K562 (cell line): Measurements from ENCODE around the gene PLCL2.

ENCODE experiments used
- CTCF ChIP-seq, 3 experiments: IDR thresholded peaks in 2 of 3; conservative IDR thresholded peaks in 1 of 3; 2 replicates each; pipeline ENCODE4 v1.5.1; 2011 to 2012; ENCODE audit warnings: low read length in 3 of 3, mild to moderate bottlenecking in 3 of 3, control low read depth in 2 of 3, improper control_type of control experiment in 1 of 3, inconsistent platforms in 1 of 3, low read depth in 1 of 3, mixed read lengths in 1 of 3, moderate library complexity in 1 of 3; ENCODE audit not compliant: insufficient read depth in 2 of 3
- HOXB6 ChIP-seq: fragments of 250-450 bp; sonication (Bioruptor Pico); IDR thresholded peaks from 2 replicates; pipeline ENCODE4 v1.5.1; 2022; ENCODE audit warnings: mild to moderate bottlenecking, borderline replicate concordance
- MTA1 ChIP-seq: fragments of 450-650 bp; IDR thresholded peaks from 2 replicates; pipeline ENCODE4 v1.6.1; 2017; ENCODE audit warnings: borderline replicate concordance
- NR4A1 ChIP-seq, 2 experiments: fragments of 250-450 bp in 1 of 2; fragments of 450-650 bp in 1 of 2; sonication (Bioruptor Pico) in 1 of 2; IDR thresholded peaks; 2 replicates each; pipeline versions ENCODE4 v1.4.0 to v1.6.1; 2016 to 2020; ENCODE audit warnings: mild to moderate bottlenecking in 2 of 2, missing compliant biosample characterization in 1 of 2, missing genetic modification characterization in 1 of 2, moderate library complexity in 1 of 2
- NRF1 ChIP-seq, 2 experiments: fragments of 450-650 bp; IDR thresholded peaks in 1 of 2; conservative IDR thresholded peaks in 1 of 2; 2 replicates each; pipeline ENCODE4 v1.6.1; 2014; ENCODE audit warnings: mild to moderate bottlenecking in 2 of 2
- SP2 ChIP-seq: IDR thresholded peaks from 2 replicates; pipeline ENCODE4 v1.6.1; 2011; ENCODE audit warnings: mild to moderate bottlenecking, low read depth, low read length, moderate library complexity; ENCODE audit not compliant: poor library complexity, severe bottlenecking; ENCODE audit errors: extremely low read depth
- ZNF766 ChIP-seq: fragments of 200-800 bp; sonication (Bioruptor generic); conservative IDR thresholded peaks from 2 replicates; pipeline ENCODE4 v1.6.1; 2016; ENCODE audit warnings: missing genetic modification characterization, missing compliant biosample characterization
- TF ChIP-seq, protein P1 (sequence below), 2 experiments: fragments of 450-650 bp; formaldehyde crosslinking in 1 of 2; IDR thresholded peaks; 2 replicates each; pipeline versions ENCODE4 v1.4.0 to v1.6.1; 2014 to 2020; ENCODE audit warnings: mild to moderate bottlenecking in 2 of 2, borderline replicate concordance in 1 of 2, low read depth in 1 of 2

- no peak for TF ChIP-seq MTA1
- no peak for TF ChIP-seq HOXB6 (CRISPR knock-in tag)
- TF ChIP-seq ZNF766 (CRISPR knock-in tag), result no peak
- TF ChIP-seq NR4A1 (CRISPR knock-in tag; IDR thresholded peaks at IDR 0.05), result no peak
- TF ChIP-seq NR4A1 (tag; IDR thresholded peaks at IDR 0.05), result no peak
- TF ChIP-seq, protein P1, sequence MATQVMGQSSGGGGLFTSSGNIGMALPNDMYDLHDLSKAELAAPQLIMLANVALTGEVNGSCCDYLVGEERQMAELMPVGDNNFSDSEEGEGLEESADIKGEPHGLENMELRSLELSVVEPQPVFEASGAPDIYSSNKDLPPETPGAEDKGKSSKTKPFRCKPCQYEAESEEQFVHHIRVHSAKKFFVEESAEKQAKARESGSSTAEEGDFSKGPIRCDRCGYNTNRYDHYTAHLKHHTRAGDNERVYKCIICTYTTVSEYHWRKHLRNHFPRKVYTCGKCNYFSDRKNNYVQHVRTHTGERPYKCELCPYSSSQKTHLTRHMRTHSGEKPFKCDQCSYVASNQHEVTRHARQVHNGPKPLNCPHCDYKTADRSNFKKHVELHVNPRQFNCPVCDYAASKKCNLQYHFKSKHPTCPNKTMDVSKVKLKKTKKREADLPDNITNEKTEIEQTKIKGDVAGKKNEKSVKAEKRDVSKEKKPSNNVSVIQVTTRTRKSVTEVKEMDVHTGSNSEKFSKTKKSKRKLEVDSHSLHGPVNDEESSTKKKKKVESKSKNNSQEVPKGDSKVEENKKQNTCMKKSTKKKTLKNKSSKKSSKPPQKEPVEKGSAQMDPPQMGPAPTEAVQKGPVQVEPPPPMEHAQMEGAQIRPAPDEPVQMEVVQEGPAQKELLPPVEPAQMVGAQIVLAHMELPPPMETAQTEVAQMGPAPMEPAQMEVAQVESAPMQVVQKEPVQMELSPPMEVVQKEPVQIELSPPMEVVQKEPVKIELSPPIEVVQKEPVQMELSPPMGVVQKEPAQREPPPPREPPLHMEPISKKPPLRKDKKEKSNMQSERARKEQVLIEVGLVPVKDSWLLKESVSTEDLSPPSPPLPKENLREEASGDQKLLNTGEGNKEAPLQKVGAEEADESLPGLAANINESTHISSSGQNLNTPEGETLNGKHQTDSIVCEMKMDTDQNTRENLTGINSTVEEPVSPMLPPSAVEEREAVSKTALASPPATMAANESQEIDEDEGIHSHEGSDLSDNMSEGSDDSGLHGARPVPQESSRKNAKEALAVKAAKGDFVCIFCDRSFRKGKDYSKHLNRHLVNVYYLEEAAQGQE (IDR thresholded peaks at IDR 0.05; ENCODE audit: borderline replicate concordance), result no peak
- TF ChIP-seq, protein P1 (CRISPR knock-in tag; IDR thresholded peaks at IDR 0.05; ENCODE audit: low read depth), result no peak
- TF ChIP-seq NRF1 (conservative IDR thresholded peaks at IDR 0.05 in 1 of 2, IDR thresholded peaks at IDR 0.05 in 1 of 2), result no peak
- no peak for TF ChIP-seq SP2
- no peak for TF ChIP-seq CTCF (IDR thresholded peaks at IDR 0.05 in 2 of 3, conservative IDR thresholded peaks at IDR 0.05 in 1 of 3; ENCODE audit: insufficient read depth in 2 of 3, low read depth in 1 of 3, low read length in 3 of 3)
These were observed 154.8 kb downstream of the PLCL2 start for GRCh38 chr3:17039594-17039993.
